GM18498 (cell line): Measurements from ENCODE around the gene CHODL.

Experiments used
- ATAC-seq: cut with Tn5 transposase; IDR thresholded peaks from one replicate; pipeline ENCODE4 v1.9.1; 2021; ENCODE audit warnings: mild to moderate bottlenecking, moderate library complexity; ENCODE audit not compliant: unreplicated experiment

The CHODL gene

DNA sequence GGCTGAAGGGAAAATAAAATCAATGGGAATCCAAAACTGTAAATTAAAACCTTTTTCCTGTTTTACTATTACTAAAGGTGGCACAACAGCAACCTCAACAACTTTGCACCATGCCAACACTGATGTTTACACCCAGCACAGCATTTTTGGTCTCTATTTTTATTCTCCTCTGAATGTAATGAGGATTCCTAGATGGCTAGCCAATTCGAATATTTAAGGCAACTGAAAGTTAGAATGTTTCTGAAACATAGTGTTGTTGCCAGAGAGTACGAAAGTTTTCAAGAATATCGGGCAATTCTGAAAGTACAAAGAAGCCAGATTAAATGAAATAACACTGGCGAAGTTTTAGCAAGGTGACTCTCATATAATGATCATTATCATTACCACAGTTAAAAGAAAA lies 40.7 kb downstream of the CHODL start:
- no peak for ATAC-seq

DNA sequence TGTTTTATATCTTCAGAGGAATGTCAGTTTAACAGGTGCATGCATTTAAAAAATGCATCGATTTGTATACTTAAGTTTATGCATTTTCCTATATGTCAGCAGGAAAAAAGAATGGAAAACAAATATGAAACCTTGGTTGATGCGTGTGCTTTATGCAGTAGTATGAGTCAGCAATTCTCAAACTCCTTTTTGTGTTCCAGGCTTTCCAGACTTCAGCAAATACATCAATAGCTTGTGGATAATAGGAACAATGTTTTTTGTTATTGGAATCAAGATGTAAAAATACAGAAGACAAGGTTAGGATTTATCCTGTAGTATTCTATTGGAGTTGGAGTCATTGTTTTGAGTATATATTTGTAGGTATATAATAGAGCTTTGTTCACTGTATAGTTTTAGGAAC lies 45.2 kb downstream of the CHODL start:
- no peak for ATAC-seq

DNA sequence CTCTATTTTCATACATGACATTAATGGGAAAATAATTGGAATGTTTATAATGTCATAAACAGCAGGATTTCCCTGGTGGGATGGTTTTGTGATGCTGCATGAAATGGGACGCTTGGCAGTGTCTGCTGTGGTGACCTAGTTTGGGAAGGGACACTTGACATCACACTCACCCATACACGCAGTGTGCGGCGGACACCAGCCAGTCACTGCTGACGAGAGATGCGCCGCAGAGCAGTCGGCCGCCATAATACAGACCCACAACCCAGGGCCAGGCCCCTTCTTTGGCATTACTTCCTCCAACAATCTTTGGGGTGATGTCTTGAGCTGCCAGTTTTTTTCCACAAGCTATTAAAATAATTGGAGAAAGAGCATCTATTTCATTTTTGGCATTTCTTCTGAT lies 49.5 kb downstream of the CHODL start:
- no peak for ATAC-seq

DNA sequence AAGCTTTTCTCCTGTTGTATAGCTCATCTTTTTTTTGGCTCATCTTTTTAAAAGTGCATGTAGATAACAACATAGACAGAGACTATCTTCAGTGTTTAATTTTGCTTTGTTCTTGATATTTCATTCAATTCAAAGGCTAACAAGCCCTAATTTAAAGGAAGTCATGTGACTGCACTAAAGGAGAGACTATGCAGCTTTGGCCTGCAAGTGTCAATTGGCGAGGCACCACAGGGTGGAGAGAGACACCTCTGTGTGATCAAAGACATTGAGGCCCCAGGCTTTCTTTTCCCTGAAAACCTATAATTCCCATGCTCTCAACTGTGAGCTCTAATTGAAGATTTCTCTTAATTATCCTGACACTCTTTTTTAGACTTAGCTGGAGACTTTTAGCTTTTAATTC lies 53.6 kb downstream of the CHODL start:
- no peak for ATAC-seq
